ENCODE results near the gene PLAGL1. TPM values are rescaled to one million over a fixed set of nuclear protein-coding genes. Genes with fewer than 3 reads are reported as not detected.
"Not testable (repeated sequence)": the region's sequence is repeated elsewhere in the genome, so short reads cannot be mapped to it uniquely, and the experiment has no call there.

PLAGL1 gene
- total RNA-seq, 6 experiments from 2014 or later: 22.5 to 28.8 (median 26.2) TPM

DNA sequence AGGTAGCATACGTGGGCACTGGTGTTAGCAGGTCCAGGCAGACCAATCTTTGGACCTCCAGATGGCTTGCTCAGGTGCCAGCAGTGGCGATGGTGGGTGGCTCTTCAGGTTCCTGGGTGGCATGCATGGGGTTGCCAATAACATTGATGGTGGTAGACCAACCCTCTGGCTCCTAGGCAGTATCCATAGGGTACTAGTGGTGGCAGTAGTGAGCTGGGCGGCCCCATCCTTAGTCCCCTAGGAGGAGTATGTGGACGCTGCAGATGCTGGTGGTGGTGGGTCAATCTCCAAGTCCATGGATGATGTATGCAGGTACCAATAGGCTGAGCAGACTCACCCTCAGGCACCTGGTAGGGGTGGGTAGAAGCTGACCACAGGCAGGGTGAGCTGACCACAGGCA, 73.2 kb downstream of the PLAGL1 start:
- no peak for DNase-seq
- Mint-ChIP-seq H3K4me1 (ENCODE audit: low read depth) (no peaks in the 10 kb centered on the region), H3K4me3 (no peak overlapping the region), H3K36me3 (ENCODE audit: low read depth) (no peaks in the 10 kb centered on the region), H3K27ac (no peak overlapping the region), H3K27me3 (ENCODE audit: insufficient read depth) (peaks cover 15% of the 10 kb centered on the region), H3K9me3 (no peaks in the 10 kb centered on the region; the same call in 1 of the 2 replicates)
- TF ChIP-seq, protein P1, sequence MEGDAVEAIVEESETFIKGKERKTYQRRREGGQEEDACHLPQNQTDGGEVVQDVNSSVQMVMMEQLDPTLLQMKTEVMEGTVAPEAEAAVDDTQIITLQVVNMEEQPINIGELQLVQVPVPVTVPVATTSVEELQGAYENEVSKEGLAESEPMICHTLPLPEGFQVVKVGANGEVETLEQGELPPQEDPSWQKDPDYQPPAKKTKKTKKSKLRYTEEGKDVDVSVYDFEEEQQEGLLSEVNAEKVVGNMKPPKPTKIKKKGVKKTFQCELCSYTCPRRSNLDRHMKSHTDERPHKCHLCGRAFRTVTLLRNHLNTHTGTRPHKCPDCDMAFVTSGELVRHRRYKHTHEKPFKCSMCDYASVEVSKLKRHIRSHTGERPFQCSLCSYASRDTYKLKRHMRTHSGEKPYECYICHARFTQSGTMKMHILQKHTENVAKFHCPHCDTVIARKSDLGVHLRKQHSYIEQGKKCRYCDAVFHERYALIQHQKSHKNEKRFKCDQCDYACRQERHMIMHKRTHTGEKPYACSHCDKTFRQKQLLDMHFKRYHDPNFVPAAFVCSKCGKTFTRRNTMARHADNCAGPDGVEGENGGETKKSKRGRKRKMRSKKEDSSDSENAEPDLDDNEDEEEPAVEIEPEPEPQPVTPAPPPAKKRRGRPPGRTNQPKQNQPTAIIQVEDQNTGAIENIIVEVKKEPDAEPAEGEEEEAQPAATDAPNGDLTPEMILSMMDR (IDR thresholded peaks at IDR 0.05): no peak

DNA sequence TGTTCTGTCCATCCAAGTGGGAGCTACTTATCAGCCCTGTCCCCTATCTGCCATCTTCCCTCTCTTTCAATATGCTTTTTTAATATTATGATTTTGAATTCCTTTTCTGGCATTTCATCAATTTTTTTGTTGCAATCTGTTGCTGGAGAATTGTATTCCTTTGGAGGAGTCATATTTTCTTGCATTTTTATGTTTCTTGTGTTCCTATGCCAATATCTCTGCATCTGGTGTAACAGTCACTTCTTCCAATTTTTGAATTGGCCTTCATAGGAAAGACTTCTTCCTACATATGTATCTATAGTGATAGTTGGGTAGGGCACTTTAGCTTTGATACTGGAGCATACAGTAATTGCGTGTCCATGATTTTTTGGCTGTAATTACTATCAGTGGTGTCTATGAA, 73.7 kb downstream of the PLAGL1 start:
- Mint-ChIP-seq H3K9me3 (no peaks in the 10 kb centered on the region; the same call in 1 of the 2 replicates), H3K27ac (no peak overlapping the region), H3K4me3 (no peak overlapping the region), H3K27me3 (ENCODE audit: insufficient read depth) (peaks cover 17% of the 10 kb centered on the region), H3K36me3 (ENCODE audit: low read depth) (no peaks in the 10 kb centered on the region), H3K4me1 (ENCODE audit: low read depth) (no peaks in the 10 kb centered on the region)
- TF ChIP-seq, protein P1 (IDR thresholded peaks at IDR 0.05): no peak
- DNase-seq: no peak

DNA sequence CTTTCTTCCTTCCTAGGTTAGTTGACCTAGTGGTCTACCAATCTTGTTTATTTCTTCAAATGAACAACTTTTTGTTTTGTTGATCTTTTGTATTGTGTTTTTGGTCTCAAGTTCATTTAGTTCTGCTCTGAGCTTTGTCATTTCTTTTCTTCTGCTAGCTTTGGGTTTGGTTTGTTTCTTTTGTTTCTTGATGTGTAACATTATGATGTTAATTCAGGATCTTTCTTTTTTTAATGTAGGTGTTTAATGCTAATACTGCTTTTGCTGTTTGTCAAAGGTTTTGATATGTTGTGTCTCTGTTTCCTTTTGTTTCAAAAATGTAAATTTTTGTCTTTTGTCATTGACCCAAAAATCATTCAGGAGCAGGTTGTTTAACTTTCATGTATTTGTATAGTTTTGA, 78.1 kb downstream of the PLAGL1 start:
- TF ChIP-seq, protein P1 (IDR thresholded peaks at IDR 0.05): no peak
- no peaks in the 10 kb centered on the region for H3K4me1 Mint-ChIP-seq (ENCODE audit: low read depth)
- no peaks in the 10 kb centered on the region; the same call in 1 of the 2 replicates for H3K9me3 Mint-ChIP-seq

DNA sequence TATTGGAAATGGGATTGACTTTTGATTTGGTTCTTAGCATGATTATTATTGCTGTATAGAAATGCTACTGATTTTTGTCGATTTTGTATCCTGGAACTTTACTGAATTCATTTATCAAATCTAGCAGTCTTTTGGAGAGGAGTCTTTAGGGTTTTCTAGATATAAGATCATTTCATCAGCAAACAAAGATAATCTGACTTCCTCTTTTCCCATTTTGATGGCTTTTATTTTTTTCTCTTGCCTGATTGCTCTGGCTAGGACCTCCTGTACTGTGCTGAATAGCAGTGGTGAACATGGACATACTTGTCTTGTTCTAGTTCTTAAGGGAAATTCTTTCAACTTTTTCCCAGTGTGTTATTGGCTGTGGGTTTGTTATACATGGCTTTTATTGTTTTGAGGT, 79.2 kb downstream of the PLAGL1 start:
- H3K4me3 Mint-ChIP-seq: no peak overlapping the region
- no peaks in the 10 kb centered on the region for H3K4me1 Mint-ChIP-seq (ENCODE audit: low read depth)
- no peaks in the 10 kb centered on the region for H3K36me3 Mint-ChIP-seq (ENCODE audit: low read depth)
- no peak overlapping the region for H3K27ac Mint-ChIP-seq
- H3K9me3 Mint-ChIP-seq: no peaks in the 10 kb centered on the region; the same call in 1 of the 2 replicates
- no peak for DNase-seq
- peaks cover 16% of the 10 kb centered on the region for H3K27me3 Mint-ChIP-seq (ENCODE audit: insufficient read depth)
- TF ChIP-seq, protein P1 (IDR thresholded peaks at IDR 0.05): no peak

More for the DNA sequence above, 78.1 kb downstream of the PLAGL1 start:
- no peaks in the 10 kb centered on the region for H3K36me3 Mint-ChIP-seq (ENCODE audit: low read depth)
- no peak overlapping the region for H3K4me3 Mint-ChIP-seq
- H3K27ac Mint-ChIP-seq: no peak overlapping the region
- no peak for DNase-seq
- H3K27me3 Mint-ChIP-seq (ENCODE audit: insufficient read depth): peaks cover 17% of the 10 kb centered on the region

DNA sequence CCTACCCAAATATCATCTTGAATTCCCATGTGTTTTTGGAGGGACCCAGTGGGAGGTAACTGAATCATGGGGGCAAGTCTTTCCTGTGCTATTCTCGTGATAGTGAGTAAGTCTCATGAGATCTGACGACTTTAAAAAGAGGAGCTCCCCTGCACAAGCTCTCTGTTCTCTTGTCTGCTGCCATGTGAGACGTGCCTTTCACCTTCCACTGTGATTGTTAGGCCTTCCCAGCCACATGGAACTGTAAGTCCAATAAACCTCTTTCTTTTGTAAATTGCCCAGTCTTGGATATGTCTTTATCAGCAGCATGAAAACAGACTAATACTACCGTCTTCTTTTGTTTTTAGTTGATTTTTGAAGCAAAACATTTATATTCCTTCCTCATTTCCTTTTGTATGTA, 91.0 kb downstream of the PLAGL1 start:
- H3K27me3 Mint-ChIP-seq (ENCODE audit: insufficient read depth): peaks cover 18% of the 10 kb centered on the region
- peaks cover 12% of the 10 kb centered on the region for H3K9me3 Mint-ChIP-seq
- not testable (repeated sequence) for H3K4me1 Mint-ChIP-seq (ENCODE audit: low read depth); H3K27ac Mint-ChIP-seq; DNase-seq; H3K4me3 Mint-ChIP-seq
- H3K36me3 Mint-ChIP-seq (ENCODE audit: low read depth): peaks cover 13% of the 10 kb centered on the region

DNA sequence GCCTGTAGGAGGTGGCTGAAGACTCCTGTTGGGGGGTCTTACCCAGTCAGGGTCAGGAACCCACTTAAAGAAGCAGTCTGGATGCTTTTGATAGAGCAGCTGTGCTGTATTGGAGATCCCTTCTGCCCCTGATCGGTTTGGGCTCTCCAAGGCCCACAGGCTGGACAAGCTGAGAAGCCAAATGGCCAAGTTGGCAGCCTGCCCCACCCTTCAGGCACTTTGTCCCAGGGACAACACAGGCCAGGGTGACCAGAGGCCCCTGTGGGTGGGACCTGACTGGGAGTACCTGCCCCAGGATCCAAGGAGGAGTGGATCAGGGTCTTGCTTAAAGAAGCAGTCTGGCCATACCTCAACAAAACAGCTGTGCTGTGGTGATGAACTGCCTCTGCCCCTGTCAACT, 95.4 kb downstream of the PLAGL1 start:
- Mint-ChIP-seq H3K4me3 (no peak overlapping the region), H3K36me3 (ENCODE audit: low read depth) (peaks cover 7% of the 10 kb centered on the region; the same call in 1 of the 2 replicates), H3K9me3 (peaks cover 23% of the 10 kb centered on the region; the same call in 1 of the 2 replicates), H3K27me3 (ENCODE audit: insufficient read depth) (peaks cover 34% of the 10 kb centered on the region), H3K27ac (no peak overlapping the region), H3K4me1 (ENCODE audit: low read depth) (no peaks in the 10 kb centered on the region)
- TF ChIP-seq, protein P1 (IDR thresholded peaks at IDR 0.05): no peak
- no peak for DNase-seq

Data from HFFc6 (cell line).